Measurements from ENCODE around the gene TELO2.

Gene TELO2

DNA sequence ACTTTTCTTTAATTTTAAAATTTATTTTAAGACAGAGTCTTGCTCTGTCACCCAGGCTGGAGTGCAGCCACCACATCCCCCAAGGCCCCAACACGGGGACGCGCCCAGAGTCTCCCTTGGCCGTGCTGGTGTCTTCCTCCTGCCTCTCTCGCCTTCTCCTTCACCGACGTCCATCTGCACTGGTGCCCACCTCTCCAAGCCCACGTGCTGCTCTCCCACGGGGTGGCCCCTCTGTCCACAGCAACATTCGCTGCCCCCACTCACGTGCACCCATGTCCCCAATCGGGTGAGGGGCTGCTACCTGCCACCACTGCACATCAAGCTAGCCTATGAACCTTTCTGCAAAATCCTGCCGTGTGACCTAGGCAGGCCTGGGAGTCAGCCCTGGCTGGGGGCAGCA lies 43.4 kb downstream of the TELO2 start:
- no peak for DNase-seq (ENCODE audit: low read depth in 3 of 3)

DNA sequence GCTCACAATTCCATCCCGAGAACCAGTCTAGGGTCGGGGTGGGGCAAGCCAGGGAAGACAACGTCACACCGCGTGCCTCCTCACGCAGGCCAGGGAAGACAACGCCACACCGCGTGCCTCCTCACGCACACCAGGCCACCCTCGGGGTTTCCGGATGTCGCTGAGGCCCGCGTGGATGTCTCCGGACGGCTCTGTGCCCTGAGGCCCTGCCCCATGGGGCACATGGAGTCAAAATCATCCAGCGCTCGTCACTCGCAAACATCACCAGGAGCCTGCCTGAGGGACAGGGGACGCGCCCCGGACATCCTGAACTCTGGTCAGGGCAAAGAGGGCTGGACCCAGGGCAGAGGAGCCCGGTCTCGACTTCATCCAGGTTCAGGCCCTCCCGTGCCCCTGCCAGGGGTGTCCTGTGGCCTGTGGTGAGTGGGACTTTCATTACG lies 44.0 kb downstream of the TELO2 start:
- no peak for DNase-seq (ENCODE audit: low read depth in 3 of 3)

DNA sequence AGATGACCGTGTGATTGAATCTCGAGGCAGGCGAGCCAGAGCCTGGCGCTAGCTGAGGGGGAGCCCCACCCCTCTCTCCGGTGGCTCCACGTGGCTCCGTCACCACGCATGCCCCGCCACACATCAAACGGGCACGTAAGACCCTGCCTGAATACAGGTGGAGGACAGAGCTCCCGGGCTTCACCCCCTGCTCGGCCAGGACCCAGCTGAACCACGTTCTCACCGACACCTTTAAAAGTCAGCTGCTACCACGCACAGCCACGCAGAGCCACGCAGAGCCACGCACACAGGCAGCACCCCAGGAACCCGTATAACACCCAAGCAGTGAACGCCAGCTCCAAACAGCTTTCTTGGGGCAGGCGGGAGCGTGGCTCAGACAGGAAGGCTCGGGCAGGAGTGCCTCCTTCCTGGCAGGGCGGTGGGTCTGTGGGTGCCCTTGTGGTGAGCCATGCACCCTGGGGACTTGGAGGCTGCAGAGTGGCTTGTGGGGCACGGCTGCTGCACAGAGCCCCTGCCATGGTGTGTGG lies 44.7 kb downstream of the TELO2 start:
- no peak for DNase-seq (ENCODE audit: low read depth in 3 of 3)

DNA sequence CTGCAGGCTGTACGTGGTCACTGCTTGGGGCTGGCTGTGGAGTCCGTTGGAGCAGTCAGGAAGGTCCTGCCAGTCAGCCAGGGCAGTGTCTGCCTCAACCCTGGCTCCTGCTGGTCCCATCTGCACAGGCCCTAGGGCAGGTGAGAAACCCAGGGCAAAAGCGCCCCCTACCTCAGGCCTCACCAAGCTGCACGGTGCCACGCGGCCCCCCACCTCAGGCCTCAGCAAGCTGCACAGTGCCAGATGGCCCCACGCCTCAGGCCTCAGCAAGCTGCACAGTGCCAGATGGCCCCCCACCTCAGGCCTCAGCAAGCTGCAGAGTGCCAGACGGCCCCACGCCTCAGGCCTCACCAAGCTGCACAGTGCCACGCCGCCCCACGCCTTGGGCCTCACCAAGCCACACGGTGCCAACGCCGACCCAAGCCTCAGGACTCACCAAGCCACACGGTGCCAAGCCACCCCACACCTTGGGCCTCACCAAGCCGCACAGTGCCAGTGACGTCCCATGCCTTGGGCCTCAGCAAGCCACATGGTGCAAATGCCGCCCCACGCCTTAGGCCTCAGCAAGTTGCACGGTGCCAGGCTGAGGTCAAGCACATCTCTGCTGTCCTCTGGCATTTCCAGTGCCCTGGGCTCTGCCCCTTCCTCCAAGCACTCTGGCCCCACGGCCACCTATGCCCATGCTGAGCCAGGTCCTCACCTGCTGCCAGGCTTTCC lies 45.8 kb downstream of the TELO2 start:
- DNase-seq (ENCODE audit: low read depth in 3 of 3) = no peak

DNA sequence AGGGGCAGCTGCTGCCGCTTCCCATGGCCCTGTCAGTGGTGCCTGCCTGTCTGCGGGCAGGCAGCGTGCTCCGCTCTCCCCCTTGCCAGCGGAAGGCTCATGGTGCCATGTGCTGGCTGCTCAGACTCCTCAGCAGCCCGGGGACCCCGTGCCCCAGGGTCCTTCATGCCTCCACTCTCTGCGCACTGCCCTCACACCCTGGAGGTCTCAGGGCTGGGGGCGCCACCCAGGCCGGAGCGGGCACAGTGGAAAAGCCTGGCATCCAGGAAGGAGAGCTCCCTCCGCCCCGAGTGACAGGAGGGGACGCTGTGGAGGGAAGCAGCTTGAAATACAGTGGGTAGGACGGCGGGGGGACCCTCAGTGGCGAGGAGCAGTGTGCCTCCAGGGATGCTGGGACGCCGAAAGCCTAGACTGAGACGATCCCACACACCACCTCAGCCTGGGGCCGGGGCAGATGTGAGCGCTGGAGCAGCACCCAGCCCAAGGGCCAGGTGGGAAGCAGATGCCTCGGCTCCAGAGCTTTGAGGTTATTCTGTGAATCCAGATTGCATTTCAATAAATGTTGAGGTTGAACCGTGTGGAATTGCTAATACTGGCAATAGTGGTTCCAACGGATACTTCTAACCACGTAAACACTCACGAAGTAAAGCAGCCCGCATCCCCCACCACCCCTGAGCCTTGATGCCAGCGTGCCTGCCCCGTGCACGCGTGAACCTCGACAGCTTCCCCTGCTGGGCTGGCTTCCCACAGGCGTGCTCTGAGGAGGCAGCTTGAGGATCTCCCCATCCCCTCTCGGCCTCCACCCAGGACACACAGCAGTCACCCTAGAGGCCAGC lies 46.8 kb downstream of the TELO2 start:
- no peak for DNase-seq (ENCODE audit: low read depth in 3 of 3)

DNA sequence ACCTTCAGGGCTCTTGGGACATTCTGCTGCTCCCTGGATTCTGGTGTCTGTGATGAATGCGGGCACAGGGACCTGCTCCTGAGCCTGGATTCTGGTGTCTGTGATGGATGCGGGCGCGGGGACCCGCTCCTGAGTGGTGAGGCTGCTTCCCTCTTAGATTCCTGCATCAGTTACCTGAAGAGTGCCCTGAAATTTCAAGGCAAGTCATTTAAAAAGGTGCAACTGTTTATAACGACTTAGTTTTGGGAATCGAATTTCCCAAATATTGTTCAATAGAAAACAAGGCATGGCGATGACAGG lies 47.3 kb downstream of the TELO2 start:
- no peak for DNase-seq (ENCODE audit: low read depth in 3 of 3)

DNA sequence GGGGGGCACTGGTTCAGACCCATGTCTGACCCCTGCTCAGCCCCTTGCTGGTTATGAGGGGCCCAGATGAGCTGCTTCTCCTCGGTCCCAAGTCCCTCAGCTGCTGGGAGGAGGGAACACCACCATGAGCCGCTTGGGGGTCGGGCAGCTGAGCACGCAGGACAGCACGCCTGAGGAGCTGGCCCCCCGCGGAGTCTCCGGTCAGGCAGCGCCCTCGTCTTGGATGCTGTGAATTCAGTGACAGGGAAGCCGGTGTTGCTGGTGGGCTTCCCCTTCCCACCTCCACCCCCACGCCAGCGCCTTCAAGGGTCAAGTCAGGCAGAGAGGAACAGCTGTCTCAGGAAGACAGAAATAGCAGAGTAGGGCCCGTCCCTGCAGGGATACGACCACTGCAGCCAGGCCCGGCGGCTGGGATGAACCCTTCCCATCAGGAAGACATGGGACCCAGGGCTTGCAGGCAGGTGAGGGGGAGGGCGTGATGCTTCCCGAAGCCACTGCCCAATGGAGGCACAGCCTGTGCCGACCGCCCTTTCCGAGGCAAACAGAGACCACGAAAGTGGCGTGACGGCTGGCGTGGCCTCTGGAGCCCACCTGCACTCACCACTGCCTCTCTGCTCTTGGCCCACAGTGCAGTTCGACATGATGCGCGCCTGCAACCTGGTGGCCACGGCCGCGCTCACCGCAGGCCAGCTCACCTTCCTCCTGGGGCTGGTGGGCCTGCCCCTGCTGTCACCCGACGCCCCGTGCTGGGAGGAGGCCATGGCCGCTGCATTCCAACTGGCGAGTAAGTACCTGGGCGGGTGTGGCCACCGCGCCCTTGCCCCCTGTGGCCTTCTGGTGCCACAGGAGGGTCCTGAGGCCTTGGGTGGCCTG lies 48.4 kb downstream of the TELO2 start:
- no peak for DNase-seq (ENCODE audit: low read depth in 3 of 3)

DNA sequence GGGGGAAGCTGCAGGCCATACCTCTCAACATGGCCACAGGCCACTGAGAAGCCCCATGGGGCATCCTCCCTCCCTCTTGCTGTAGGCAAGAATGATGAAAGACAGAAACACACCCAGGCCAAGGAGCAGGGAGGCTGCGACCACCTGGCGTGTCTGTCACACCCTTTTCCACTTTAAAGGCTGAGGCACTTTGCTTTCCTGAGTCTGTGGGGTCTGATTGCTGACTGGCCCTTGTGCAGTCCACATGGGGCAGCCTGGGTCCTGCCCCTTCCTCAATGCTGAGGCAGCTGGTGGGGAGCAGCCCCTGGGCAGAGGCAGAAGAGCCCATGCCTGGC lies 49.0 kb downstream of the TELO2 start:
- no peak for DNase-seq (ENCODE audit: low read depth in 3 of 3)

DNA sequence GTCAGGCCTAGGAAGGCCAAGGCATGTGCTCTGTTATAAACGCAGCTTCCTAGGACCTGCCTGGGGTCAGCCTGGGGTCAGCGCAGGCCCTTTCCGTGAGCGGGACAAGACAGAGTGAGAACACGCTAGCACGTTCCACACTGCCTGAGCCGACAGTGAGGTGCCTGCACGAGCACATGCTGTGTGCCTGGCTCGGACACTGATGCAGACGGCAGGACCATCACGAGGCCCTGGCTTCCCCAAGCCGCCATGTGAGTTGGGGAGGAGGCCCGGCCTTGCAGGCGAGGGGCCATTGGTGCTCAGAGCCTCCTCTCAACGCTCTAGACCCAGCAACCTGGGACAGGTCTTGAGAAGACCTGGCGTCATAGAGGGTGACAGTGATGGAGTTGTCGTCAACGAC lies 49.4 kb downstream of the TELO2 start:
- no peak for DNase-seq (ENCODE audit: low read depth in 3 of 3)

DNA sequence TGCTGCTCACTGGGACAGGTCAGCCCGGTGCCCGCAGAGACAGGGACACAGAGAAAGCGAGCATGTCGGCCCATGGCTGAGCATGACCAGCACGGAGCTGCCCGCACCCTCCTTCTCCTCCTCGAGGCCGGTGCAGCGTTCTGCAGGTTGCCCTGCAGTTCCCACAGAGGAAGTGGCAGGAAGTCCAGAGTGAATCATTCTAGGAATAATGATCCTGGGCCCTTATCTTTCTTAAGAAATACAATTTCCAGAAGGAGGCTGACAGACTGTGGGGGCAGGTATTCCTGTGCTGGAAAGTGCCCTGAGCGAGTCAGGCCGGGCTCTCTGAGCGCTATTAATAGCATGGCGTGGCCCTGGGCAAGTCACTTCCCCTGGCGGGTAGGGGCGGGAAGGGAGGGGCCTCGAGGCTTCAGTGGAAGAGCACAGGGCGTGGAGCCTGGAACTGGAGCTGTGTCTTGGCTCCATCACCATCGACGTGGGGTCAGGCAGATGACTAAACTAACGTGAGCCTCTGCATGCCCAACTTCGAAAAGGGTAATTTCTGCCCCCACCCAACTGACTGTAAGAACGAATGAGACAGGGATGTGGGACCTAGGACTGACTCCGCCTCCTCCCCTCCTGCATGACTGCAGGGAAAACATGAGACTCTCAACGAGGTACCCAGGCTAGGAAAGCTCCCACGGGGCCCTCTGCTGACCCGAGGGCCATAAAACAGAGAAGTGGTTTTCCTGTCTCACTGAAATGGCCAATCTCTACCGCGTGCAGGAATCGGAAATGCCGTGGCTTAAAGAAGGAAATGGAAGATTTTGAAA lies 50.1 kb downstream of the TELO2 start:
- DNase-seq (ENCODE audit: low read depth in 3 of 3) = peak; percentile 39 to 75 (median 48)

DNA sequence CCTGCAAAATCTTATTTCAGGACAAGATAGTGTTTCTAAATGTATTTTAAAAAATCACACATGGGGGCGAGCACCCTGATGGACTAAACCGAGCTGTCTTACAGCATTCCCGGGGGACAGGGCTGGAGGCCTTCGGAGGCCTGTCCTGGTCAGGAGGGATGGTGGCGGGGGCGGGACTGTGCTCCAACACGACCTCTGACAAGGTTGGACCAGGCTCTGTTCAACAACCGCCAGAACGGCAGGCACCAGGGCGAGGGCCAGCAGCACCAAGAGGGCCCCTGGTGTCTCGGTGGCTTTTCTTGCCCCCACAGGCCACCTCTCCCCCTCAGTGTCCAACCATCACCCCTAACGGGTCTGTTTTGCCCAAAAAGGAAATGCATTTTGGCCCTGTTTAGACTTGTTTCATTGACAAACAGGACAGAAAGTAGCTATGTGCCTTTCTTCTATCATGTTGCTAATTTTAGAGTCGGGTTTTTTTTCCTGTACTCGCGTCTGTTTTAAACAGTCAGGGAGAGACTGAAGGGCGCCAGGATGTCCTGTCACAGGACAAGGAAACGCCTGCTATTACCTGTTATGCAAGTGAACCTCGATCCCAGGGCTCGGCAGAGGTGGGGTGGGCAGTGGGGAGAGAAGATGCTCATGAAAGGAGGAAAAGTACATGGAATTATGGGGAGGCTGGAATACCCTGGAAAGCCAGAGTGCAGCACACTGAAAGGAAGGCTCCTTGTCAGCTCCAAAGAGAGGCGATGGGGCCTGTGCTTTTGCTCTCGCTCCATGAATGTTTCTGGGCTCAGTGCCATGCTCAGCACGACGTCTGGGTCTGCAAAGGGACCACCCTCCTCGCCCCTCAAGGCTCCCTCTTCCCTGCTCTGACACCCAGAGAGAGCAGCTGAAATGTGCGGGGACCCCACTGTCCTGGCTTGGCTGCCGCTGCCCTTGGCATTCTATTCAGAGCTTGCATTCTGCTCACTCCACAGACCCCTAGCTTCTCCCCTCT lies 52.2 kb downstream of the TELO2 start:
- no peak for DNase-seq (ENCODE audit: low read depth in 3 of 3)

DNA sequence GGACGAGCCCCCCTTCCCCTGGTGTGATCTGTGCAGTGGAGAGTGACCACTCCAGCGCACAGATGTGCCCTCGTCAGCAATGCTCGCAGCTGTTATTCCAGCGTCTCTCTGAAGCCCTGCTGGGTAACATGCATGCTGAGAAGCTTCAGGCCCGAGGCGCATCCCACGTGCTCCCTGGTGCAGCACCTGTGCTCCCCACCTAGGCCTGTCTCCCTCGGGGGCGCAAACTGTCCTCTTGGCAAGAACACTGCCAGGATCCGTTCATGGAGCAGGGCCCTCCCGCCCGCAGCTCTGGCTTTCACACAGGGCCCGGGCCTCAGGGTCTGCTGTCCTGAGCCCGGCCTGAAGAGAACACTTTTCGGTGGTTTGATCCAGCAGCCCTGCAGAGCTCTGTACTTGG lies 53.3 kb downstream of the TELO2 start:
- no peak for DNase-seq (ENCODE audit: low read depth in 3 of 3)

DNA sequence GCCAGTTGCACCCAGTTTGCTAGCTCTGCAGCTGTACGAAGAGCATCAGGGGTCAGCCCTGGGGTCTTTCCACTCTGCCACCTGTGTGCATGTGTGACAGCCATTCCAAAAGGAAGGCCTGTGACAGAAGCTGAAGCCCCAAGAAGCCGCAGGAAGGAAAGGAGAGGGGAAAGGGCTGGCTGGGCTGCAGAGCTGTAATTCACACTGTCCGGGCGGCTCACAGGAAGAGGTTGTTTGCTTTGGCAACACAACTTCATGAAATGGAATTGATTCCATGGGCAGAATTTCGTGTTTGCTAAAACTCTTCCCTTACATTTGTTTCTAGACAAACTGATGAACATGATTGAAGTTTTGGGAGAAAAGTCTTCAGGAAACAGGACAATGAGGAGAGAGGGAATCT lies 55.1 kb downstream of the TELO2 start:
- DNase-seq (ENCODE audit: low read depth in 3 of 3) = no peak

DNA sequence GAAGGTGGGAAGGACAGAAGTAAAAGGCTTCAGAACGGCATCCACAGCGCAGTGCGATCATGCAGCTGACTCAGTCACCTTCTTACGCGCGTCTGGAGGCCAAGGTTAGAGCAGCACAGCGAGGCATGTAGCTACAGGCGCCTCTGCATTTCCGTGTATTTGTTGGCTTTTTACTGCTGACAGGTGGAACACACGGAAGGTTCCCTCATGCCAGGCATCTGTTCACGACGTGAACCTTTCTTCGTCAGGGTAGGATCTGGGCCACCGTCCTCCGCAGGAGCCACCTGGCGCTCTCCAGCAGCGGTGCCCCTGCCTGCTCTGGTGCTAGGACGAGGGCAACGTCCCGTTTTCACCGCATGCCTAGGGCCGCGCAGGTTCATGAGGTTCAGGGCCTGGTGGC lies 55.6 kb downstream of the TELO2 start:
- no peak for DNase-seq (ENCODE audit: low read depth in 3 of 3)

DNA sequence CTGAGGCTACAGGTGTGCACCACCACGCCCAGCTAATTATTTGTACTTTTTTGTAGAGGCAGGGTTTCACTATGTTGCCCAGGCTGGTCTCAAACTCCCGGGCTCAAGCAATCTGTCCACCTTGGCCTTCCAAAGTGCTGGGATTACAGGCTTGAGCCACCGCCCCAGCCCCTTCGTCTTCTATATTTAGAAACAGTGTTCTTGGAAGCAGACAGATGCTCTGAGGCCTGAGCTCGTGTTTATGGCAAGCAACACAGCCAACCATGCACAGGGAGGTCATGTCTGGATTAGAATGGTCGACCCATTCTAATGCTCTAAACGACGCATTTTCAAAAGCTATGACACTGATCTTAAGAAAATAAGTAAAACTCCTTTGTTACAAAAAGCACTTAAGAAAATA lies 56.9 kb downstream of the TELO2 start:
- DNase-seq (ENCODE audit: low read depth in 3 of 3) = no peak

DNA sequence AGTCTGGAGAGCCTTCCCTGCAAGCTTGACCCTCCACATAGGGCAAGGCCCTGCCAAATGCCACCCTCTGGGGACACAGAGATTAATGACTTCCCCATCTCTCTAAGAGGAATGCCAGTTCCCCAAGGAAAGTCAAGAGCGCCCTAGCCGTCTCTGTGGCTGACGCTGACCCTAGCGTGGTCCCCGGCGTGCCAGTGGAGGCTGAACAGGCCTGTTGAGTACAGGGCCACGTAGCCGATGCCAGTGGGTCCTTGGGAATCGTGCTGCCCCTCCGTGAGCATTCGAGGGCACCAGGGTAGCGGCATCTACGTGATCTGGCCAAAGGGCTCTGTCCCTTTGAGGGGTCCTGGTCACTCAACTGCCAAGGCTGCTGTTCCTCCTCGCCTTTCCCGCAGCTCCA lies 57.5 kb downstream of the TELO2 start:
- DNase-seq (ENCODE audit: low read depth in 3 of 3) = no peak

DNA sequence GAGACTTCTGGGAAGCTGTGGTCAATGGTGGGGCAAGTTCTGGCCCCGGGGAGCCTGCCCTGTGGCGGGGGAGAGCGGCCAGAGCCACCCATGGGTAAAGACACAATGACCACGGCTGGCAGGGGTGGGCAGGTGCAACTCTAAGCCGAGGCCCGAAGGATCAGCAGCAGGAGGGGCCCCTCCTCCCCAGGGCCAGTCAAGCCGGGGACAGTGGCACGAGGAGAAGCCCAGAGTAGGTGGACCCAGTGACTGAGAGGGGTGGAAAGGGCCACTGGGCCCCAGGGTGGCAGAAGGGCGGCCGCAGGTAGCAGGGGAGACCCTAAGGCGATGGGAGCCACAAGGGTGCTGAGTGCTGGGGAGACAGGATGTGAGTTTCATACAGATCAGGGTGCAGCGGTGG lies 58.0 kb downstream of the TELO2 start:
- DNase-seq (ENCODE audit: low read depth in 3 of 3) = no peak

DNA sequence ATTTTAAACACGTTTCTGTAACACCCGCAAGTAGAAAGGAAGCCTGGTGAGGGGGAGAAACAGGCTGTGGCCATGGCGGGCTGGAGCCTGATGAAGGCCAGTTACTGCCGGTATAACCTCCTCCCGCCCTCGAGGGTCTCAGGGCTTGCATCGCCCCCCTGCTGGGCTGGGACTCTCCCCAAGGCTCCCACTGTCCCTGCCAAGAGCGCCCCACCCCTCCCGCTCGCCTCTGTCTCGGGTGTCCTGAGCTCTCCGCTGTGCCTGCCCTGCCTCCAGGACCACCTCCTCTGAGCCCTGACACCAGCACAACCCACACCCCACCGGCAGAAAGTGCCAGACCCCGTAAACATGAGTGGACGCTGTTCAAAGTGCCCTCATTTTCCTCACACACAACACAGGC lies 59.0 kb downstream of the TELO2 start:
- DNase-seq (ENCODE audit: low read depth in 3 of 3) = no peak

DNA sequence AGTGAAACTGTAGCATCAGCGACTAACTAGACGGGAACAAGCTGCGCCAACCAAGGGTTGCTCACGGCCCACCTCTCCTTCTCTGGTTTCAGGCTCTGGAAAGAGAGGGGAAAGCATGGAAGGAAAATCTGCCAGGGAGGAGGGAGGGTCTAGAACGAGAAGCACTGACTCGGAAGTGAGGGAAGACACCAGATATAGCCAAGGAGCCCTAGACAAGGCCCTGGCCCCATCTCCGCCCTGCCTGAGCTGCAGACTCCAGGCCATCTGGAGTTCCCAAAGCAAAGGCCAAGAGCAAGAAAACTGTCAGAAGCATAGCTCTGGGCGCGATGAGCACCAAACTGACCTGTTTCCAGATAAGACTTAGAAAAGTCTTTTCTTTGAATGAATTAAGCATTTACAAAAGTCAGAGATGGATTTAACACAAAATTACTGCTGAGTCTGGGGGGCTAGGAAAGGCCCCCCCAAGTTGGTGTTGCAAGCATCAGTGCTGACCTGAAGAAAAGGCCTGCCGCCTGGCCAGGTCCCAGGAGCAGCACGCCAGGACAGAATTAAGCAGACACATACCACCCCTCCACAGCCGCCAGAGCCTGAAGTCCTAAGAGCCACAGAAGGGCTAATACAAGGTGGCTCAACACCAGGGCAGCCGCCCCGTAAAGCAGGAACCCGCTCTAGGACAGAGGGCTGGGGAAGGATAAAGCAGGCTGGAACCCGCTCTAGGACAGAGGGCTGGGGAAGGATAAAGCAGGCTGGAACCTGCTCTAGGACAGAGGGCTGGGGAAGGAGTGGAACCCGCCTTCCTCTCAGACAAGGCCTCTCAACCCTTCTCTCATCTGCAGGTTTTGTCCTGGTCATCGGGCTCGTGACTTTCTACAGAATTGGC lies 61.0 kb downstream of the TELO2 start:
- DNase-seq (ENCODE audit: low read depth in 3 of 3) = no peak

Measured in stimulated activated CD4-positive, alpha-beta T cell treated with anti-CD3 and anti-CD28 coated beads, TNF-alpha, amount 100 ng/mL, for 24 hours (primary cell).